ENCODE measurements around the gene NRL.

DNA sequence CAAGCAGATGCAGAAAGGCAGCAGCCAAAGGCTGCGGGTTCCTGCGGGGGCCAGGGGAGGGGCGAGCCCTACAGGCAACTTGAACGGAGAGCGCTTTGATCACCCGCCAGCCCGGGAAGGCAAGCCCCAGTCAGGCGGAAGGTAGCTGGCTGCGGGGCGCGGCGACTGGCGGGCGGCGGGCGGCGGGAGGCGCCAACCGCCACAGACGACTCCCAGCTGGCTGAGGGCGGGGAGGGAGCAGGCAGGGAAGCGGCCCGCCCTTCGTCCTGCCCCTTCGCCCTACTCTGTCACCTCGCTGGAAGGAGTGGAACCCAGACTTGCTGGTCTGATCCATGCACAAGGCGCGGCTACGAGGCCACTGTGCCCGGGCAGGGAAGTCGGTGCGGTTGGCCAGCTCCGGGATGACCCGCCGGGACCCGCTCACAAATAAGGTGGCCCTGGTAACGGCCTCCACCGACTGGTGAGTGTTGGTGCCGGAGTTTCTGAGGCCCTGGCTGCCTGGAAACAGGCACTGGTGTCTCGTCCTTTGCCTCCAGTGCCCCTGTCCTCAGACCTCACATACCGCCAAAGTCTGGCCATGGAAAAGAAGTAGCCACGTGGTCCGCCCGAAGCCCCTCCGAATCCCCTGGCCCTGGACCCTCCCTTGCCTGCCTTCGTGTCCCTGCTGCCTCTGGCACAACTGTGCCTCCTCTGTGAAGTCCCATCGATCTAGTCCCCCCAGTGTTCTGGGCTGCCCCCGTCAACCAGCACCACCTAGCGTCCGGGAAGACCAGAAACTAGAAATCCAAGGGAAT, 78.4 kb downstream of the NRL start:
- TF ChIP-seq ZNF274 (IDR thresholded peaks at IDR 0.05; ENCODE audit: low read depth, low read length) (no peak), CTCF (IDR thresholded peaks at IDR 0.05 in 2 of 3, conservative IDR thresholded peaks at IDR 0.05 in 1 of 3; ENCODE audit: borderline replicate concordance in 1 of 3, insufficient read depth in 1 of 3, low read depth in 2 of 3, low read length in 2 of 3) (peak; percentile 50 to 88 (median 79); a peak in 5 of 6 replicates), FOSL1 (IDR thresholded peaks at IDR 0.05; ENCODE audit: low read depth) (no peak), EZH2 (IDR thresholded peaks at IDR 0.05) (no peak), POLR2AphosphoS5 (IDR thresholded peaks at IDR 0.05; ENCODE audit: low read depth, low read length) (peak; percentile 88), REST (IDR thresholded peaks at IDR 0.05; ENCODE audit: low read depth) (no peak), POLR2A (IDR thresholded peaks at IDR 0.05; ENCODE audit: borderline replicate concordance, extremely low read depth, insufficient read depth, insufficient read length) (peak; percentile 72), JUND (IDR thresholded peaks at IDR 0.05) (no peak), MAX (IDR thresholded peaks at IDR 0.05) (peak; percentile 34; the same call in 1 of the 2 replicates)

Data from HCT116 (cell line).